GM23338 (cell line): ENCODE data around the gene SCCPDH.

Experiments
- ETS1 ChIP-seq: IDR thresholded peaks from 2 replicates; pipeline ENCODE4 v1.6.1; 2016; ENCODE audit warnings: antibody characterized with exemption
- EZH2 ChIP-seq: fragments of 200-600 bp; sonication (generic); IDR thresholded peaks from one replicate; pipeline ENCODE4 v1.8.0; 2017; ENCODE audit warnings: antibody characterized with exemption, mild to moderate bottlenecking, low read depth; ENCODE audit not compliant: unreplicated experiment
- EZH2phosphoT487 ChIP-seq: fragments of 200-600 bp; sonication (generic); IDR thresholded peaks from one replicate; pipeline ENCODE4 v1.8.1; 2018; ENCODE audit warnings: antibody characterized with exemption; ENCODE audit not compliant: unreplicated experiment
- JUNB ChIP-seq: IDR thresholded peaks from one replicate; pipeline ENCODE4 v1.6.1; 2016; ENCODE audit warnings: antibody characterized with exemption; ENCODE audit not compliant: unreplicated experiment
- NANOG ChIP-seq: IDR thresholded peaks from 2 replicates; pipeline ENCODE4 v1.6.1; 2016; ENCODE audit warnings: antibody characterized with exemption, borderline replicate concordance
- POLR2AphosphoS5 ChIP-seq: IDR thresholded peaks from 2 replicates; pipeline ENCODE4 v1.6.1; 2016; ENCODE audit warnings: antibody characterized with exemption, low read depth
- REST ChIP-seq: IDR thresholded peaks from one replicate; pipeline ENCODE4 v1.6.1; 2018; ENCODE audit warnings: antibody characterized with exemption; ENCODE audit not compliant: unreplicated experiment
- STAT1 ChIP-seq: IDR thresholded peaks from one replicate; pipeline ENCODE4 v1.6.1; 2016; ENCODE audit warnings: antibody characterized with exemption; ENCODE audit not compliant: unreplicated experiment
- TF ChIP-seq, protein P1 (sequence below), 2 experiments: fragments of 200-600 bp in 1 of 2; sonication (generic) in 1 of 2; conservative IDR thresholded peaks; 2 replicates each; pipeline versions ENCODE4 v1.5.1 to v1.6.1; 2016 to 2017; ENCODE audit warnings: antibody characterized with exemption in 2 of 2, low read depth in 2 of 2, mild to moderate bottlenecking in 2 of 2, moderate library complexity in 1 of 2

GRCh38 chr1:246772686-246773085 is 48.5 kb downstream of the SCCPDH start:
- TF ChIP-seq, protein P1, sequence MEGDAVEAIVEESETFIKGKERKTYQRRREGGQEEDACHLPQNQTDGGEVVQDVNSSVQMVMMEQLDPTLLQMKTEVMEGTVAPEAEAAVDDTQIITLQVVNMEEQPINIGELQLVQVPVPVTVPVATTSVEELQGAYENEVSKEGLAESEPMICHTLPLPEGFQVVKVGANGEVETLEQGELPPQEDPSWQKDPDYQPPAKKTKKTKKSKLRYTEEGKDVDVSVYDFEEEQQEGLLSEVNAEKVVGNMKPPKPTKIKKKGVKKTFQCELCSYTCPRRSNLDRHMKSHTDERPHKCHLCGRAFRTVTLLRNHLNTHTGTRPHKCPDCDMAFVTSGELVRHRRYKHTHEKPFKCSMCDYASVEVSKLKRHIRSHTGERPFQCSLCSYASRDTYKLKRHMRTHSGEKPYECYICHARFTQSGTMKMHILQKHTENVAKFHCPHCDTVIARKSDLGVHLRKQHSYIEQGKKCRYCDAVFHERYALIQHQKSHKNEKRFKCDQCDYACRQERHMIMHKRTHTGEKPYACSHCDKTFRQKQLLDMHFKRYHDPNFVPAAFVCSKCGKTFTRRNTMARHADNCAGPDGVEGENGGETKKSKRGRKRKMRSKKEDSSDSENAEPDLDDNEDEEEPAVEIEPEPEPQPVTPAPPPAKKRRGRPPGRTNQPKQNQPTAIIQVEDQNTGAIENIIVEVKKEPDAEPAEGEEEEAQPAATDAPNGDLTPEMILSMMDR (conservative IDR thresholded peaks at IDR 0.05; ENCODE audit: low read depth in 2 of 2): no peak
- TF ChIP-seq POLR2AphosphoS5 (no peak), EZH2phosphoT487 (no peak), EZH2 (no peak), STAT1 (no peak), REST (no peak), ETS1 (no peak), NANOG (no peak), JUNB (no peak)
